Left lung (tissue), 14 donors: Measurements from ENCODE around the gene OR5I1. TPM values are rescaled to one million over a fixed set of nuclear protein-coding genes. Genes with fewer than 3 reads are reported as not detected.

Experiments
- ATAC-seq: fragments of 200-7000 bp; cut with Tn5 transposase; one replicate; pipeline ENCODE4 v1.9.1; 2020; ENCODE audit warnings: moderate library complexity
- DNase-seq, 4 donors: peaks; one replicate each; pipeline ENCODE4 v3.0.0-alpha.2; 2013 to 2020
- H3K27ac ChIP-seq, 2 donors: fragments of 200-600 bp; sonication (generic) in 1 of 2; one replicate each; pipeline versions ENCODE4 v1.5.0 to v1.8.0; 2020 to 2021
- H3K27me3 ChIP-seq, 2 donors: fragments of 200-600 bp; sonication (generic) in 1 of 2; one replicate each; pipeline versions ENCODE4 v1.5.0 to v1.8.0; 2020 to 2021
- H3K36me3 ChIP-seq, 2 donors: fragments of 200-600 bp; sonication (generic) in 1 of 2; one replicate each; pipeline versions ENCODE4 v1.5.0 to v1.8.0; 2020 to 2021
- H3K4me1 ChIP-seq, 2 donors: fragments of 200-600 bp; one replicate each; pipeline ENCODE4 v1.8.0; 2021
- H3K4me3 ChIP-seq, 2 donors: fragments of 200-600 bp; sonication (generic) in 1 of 2; one replicate each; pipeline versions ENCODE4 v1.5.0 to v1.8.0; 2020 to 2021; ENCODE audit warnings: mild to moderate bottlenecking in 1 of 2
- H3K9me3 ChIP-seq, 2 donors: fragments of 200-600 bp; sonication (generic) in 1 of 2; one replicate each; pipeline versions ENCODE4 v1.5.0 to v1.8.0; 2020 to 2021
- CTCF ChIP-seq, 2 donors: fragments of 200-600 bp; sonication (generic) in 1 of 2; IDR thresholded peaks; one replicate each; pipeline versions ENCODE4 v1.5.0 to v1.8.0; 2021; ENCODE audit warnings: antibody characterized with exemption in 2 of 2
- intact Hi-C, 2 donors: fragments of 100-400 bp; cut with DNase I; formaldehyde crosslinking; loops; one replicate each; pipeline versions ENCODE4 v1.11.2 to v1.14.2; 2022
- long read RNA-seq, 12 donors: library from polyadenylated mRNA in 2 of 12; unstranded in 2 of 12; transcript quantifications; one replicate each; pipeline ENCODE4 v2.0.0 and lab custom pipeline, GENCODE V29; 2019 to 2026
- polyA plus RNA-seq, 6 donors: library from polyadenylated mRNA; unstranded; fragments of 120-200 nt; gene quantifications; one replicate each; pipeline ENCODE4 v1.2.1, GENCODE V29; 2013; ENCODE audit not compliant: insufficient read length in 6 of 6
- total RNA-seq, 2 donors: library from RNA; stranded (reverse); fragmentation: NEBNext Ultra II Directional; extraction: Animal tissue kit (Norgen Biotek cat#: 25700); gene quantifications; one replicate each; pipeline ENCODE4 v1.2.1, GENCODE V29; 2021
- donor health status: DM: no; HTN: yes; CAD: no.
- donor health status: DM: no; HTN: no; CAD: no.

Gene OR5I1
- total RNA-seq (not detected), polyA plus RNA-seq (not detected)
- long read RNA-seq, donor 1 = 0 reads
- long read RNA-seq, donor 2 = 0 reads
- long read RNA-seq, donor 3 = 0 reads
- long read RNA-seq, donor 4 = 0 reads
- long read RNA-seq, donor 5 = 0 reads
- long read RNA-seq, donor 6 = 0 reads
- long read RNA-seq, donor 7 = 0 reads
- long read RNA-seq, donor 8 = 0 reads
- long read RNA-seq, donor 9 = 0 reads
- long read RNA-seq, donor 10 = 0 reads
- long read RNA-seq, donor 11 = 0 reads
- long read RNA-seq, donor 12 = 0 reads

- H3K4me1 ChIP-seq = no peaks in the 10 kb centered on the region
- H3K36me3 ChIP-seq = no peaks in the 10 kb centered on the region
- no peak for TF ChIP-seq CTCF (IDR thresholded peaks at IDR 0.05)
- no peaks in the 10 kb centered on the region for H3K27me3 ChIP-seq
- H3K27ac ChIP-seq = no peak within 1 kb of the TSS
- H3K4me3 ChIP-seq = no peak within 1 kb of the TSS
- no peak for ATAC-seq
- no peak for DNase-seq
- intact Hi-C loops = no loop called here
- no peaks in the 10 kb centered on the region for H3K9me3 ChIP-seq
Measured at GRCh38 chr11:55936300-55936699, at the start of gene OR5I1. Gene OR5I1 (minus strand): TSS chr11:55936400. CDS start chr11:55936400, 0 bp downstream.

- ATAC-seq = no peak
- Histone ChIP-seq H3K36me3 (no peaks in the 10 kb centered on the region), H3K4me3 (no peak overlapping the region), H3K27me3 (no peaks in the 10 kb centered on the region), H3K9me3 (no peaks in the 10 kb centered on the region), H3K27ac (no peak overlapping the region), H3K4me1 (no peaks in the 10 kb centered on the region)
- no peak for TF ChIP-seq CTCF (IDR thresholded peaks at IDR 0.05)
- intact Hi-C loops = no loop called here
- DNase-seq = no peak
Measured at GRCh38 chr11:55970935-55971334, 34.7 kb upstream of the OR5I1 start.

GRCh38 chr11:55969845-55970244 lies 33.6 kb upstream of the OR5I1 start, which contains the start of gene OR10AG1:
Gene OR10AG1 (minus strand): TSS chr11:55969945. CDS start chr11:55969907, 38 bp downstream.
- ATAC-seq = no peak

GRCh38 chr11:55967914-55968313 lies 31.7 kb upstream of the OR5I1 start:
- Histone ChIP-seq H3K4me3 (no peak overlapping the region), H3K4me1 (no peaks in the 10 kb centered on the region), H3K27ac (no peak overlapping the region), H3K27me3 (no peaks in the 10 kb centered on the region), H3K9me3 (no peaks in the 10 kb centered on the region), H3K36me3 (no peaks in the 10 kb centered on the region)
- DNase-seq = no peak
- ATAC-seq = no peak
- no peak for TF ChIP-seq CTCF (IDR thresholded peaks at IDR 0.05)
- intact Hi-C loops = no loop called here

More at GRCh38 chr11:55969845-55970244, 33.6 kb upstream of the OR5I1 start, which contains the start of gene OR10AG1:
- no peak for DNase-seq
- Histone ChIP-seq H3K4me1 (no peaks in the 10 kb centered on the region), H3K27me3 (no peaks in the 10 kb centered on the region), H3K9me3 (no peaks in the 10 kb centered on the region), H3K4me3 (no peak within 1 kb of the TSS), H3K27ac (no peak within 1 kb of the TSS), H3K36me3 (no peaks in the 10 kb centered on the region)
- TF ChIP-seq CTCF (IDR thresholded peaks at IDR 0.05) = no peak
- intact Hi-C loops = no loop called here

GRCh38 chr11:55966391-55966790 lies 30.2 kb upstream of the OR5I1 start:
- Histone ChIP-seq H3K27ac (no peak overlapping the region), H3K27me3 (no peaks in the 10 kb centered on the region), H3K9me3 (no peaks in the 10 kb centered on the region), H3K4me3 (no peak overlapping the region), H3K4me1 (no peaks in the 10 kb centered on the region), H3K36me3 (no peaks in the 10 kb centered on the region)
- ATAC-seq = no peak
- no peak for DNase-seq
- TF ChIP-seq CTCF (IDR thresholded peaks at IDR 0.05) = no peak
- intact Hi-C loops = no loop called here
